Naive thymus-derived CD4-positive, alpha-beta T cell (primary cell): ENCODE measurements around the gene ADCK2. TPM values are rescaled to one million over a fixed set of nuclear protein-coding genes. Genes with fewer than 3 reads are reported as not detected.
A peak's percentile ranks its signal among the peaks of the same experiment; 100 is the strongest.

Experiments
- ATAC-seq: fragments of 150-1000 bp; cut with Tn5 transposase; 2 replicates; pipeline ENCODE4 v1.10.0; 2021; ENCODE audit warnings: mild to moderate bottlenecking, moderate library complexity
- CTCF ChIA-PET: fragments of 350-600 bp; sonication (Branson Sonifier 250); formaldehyde crosslinking; loops from one replicate; lab custom pipeline; 2021; ENCODE audit warnings: antibody characterized with exemption; lab: Charles Lee
- POLR2A ChIA-PET: fragments of 350-600 bp; sonication (Branson Sonifier 250); formaldehyde crosslinking; loops from one replicate; lab custom pipeline; 2021; ENCODE audit warnings: antibody characterized with exemption, inconsistent platforms; lab: Charles Lee
- DNase-seq, 9 donors: peaks; one replicate each; pipeline versions ENCODE4 v3.0.0 to v3.0.0-alpha.2; 2020 to 2022; ENCODE audit warnings: mixed read lengths in 1 of 9
- H3K27ac ChIP-seq: one replicate; pipeline ENCODE4 v1.7.0; 2013; ENCODE audit warnings: mild to moderate bottlenecking, low read depth, low read length, moderate library complexity
- H3K27me3 ChIP-seq, 2 donors: one replicate each; pipeline ENCODE4 v1.7.0; 2013; ENCODE audit warnings: low read length in 2 of 2, mild to moderate bottlenecking in 2 of 2, moderate library complexity in 2 of 2; ENCODE audit not compliant: control insufficient read depth in 2 of 2, insufficient read depth in 2 of 2
- H3K36me3 ChIP-seq, 3 experiments: 1 replicate in 2 of 3; 2 replicates in 1 of 3; pipeline ENCODE4 v1.7.0; 2013; ENCODE audit warnings: low read length in 3 of 3, mild to moderate bottlenecking in 3 of 3, moderate library complexity in 1 of 3; ENCODE audit not compliant: insufficient read depth in 3 of 3, control insufficient read depth in 2 of 3
- H3K4me1 ChIP-seq, 2 donors: one replicate each; pipeline ENCODE4 v1.7.0; 2013; ENCODE audit warnings: low read length in 2 of 2, mild to moderate bottlenecking in 2 of 2, moderate library complexity in 1 of 2; ENCODE audit not compliant: control insufficient read depth in 2 of 2, insufficient read depth in 2 of 2
- H3K4me3 ChIP-seq: 2 replicates; pipeline ENCODE4 v1.7.0; 2013; ENCODE audit warnings: mild to moderate bottlenecking, low read length
- H3K9me3 ChIP-seq, 3 experiments: 1 replicate in 2 of 3; 2 replicates in 1 of 3; pipeline ENCODE4 v1.7.0; 2013; ENCODE audit warnings: low read length in 3 of 3; ENCODE audit not compliant: control insufficient read depth in 2 of 3
- H3K27ac Mint-ChIP-seq, 9 donors: one replicate each; pipeline ENCODE4 v1.8.0; 2020 to 2022; ENCODE audit warnings: mixed read lengths in 9 of 9, mild to moderate bottlenecking in 8 of 9, moderate library complexity in 5 of 9, inconsistent platforms in 2 of 9
- H3K27me3 Mint-ChIP-seq, 5 donors: one replicate each; pipeline ENCODE4 v1.8.0; 2021 to 2022; ENCODE audit warnings: mixed read lengths in 5 of 5, mild to moderate bottlenecking in 1 of 5
- H3K36me3 Mint-ChIP-seq, 5 donors: one replicate each; pipeline ENCODE4 v1.8.0; 2020 to 2022; ENCODE audit warnings: mixed read lengths in 5 of 5, mild to moderate bottlenecking in 3 of 5, inconsistent platforms in 1 of 5
- H3K4me1 Mint-ChIP-seq, 7 donors: one replicate each; pipeline ENCODE4 v1.8.0; 2020 to 2022; ENCODE audit warnings: mixed read lengths in 7 of 7, mild to moderate bottlenecking in 3 of 7, inconsistent platforms in 1 of 7
- H3K4me3 Mint-ChIP-seq, 10 donors: one replicate each; pipeline ENCODE4 v1.8.0; 2020 to 2022; ENCODE audit warnings: mild to moderate bottlenecking in 10 of 10, mixed read lengths in 10 of 10, moderate library complexity in 6 of 10, inconsistent platforms in 2 of 10
- H3K9me3 Mint-ChIP-seq, 11 donors: one replicate each; pipeline ENCODE4 v1.8.0; 2020 to 2022; ENCODE audit warnings: mixed read lengths in 11 of 11, mild to moderate bottlenecking in 4 of 11, inconsistent platforms in 1 of 11, moderate library complexity in 1 of 11
- intact Hi-C, 2 donors: fragments of 100-400 bp; cut with micrococcal nuclease; formaldehyde crosslinking; loops; one replicate each; pipeline ENCODE4 v1.15.1; 2023
- polyA plus RNA-seq, 2 donors: library from polyadenylated mRNA; unstranded; fragments of 300-500 nt; fragmentation: Illumina TruSeq; gene quantifications; one replicate each; pipeline ENCODE4 v1.2.3, GENCODE V29; 2021
- total RNA-seq, 6 experiments: library from RNA in 5 of 6; stranded (reverse) in 5 of 6; gene quantifications; 1 replicate in 5 of 6; 2 replicates in 1 of 6; pipeline ENCODE4 v1.2.3 and lab custom pipeline; 2021 to 2026

ADCK2 gene
- total and polyA plus RNA-seq, 7 experiments from 2014 or later, result 15.2 to 34.2 (median 18.9) TPM

- no peaks in the 10 kb centered on the region for H3K27me3 Mint-ChIP-seq
- H3K27ac Mint-ChIP-seq, result peak within 1 kb of the TSS; percentile 92 to 99 (median 98)
- Histone ChIP-seq H3K27ac (peak within 1 kb of the TSS; percentile 88), H3K27me3 (no peaks in the 10 kb centered on the region), H3K9me3 (no peaks in the 10 kb centered on the region), H3K4me1 (peaks cover 12 to 16% of the 10 kb centered on the region in 2 donors), H3K4me3 (peak within 1 kb of the TSS; percentile 99), H3K36me3 (peaks cover 0 to 12% (median 0%) of the 10 kb centered on the region in 3 experiments)
- CTCF ChIA-PET, result interaction anchor here (0.6 kb wide), 1 partner anchor 318 kb away, joined by 3 read pairs; the partner anchor contains the start of gene MRPS33
- DNase-seq (peak; percentile 72 to 92 (median 90)), ATAC-seq (peak; percentile 92)
- H3K36me3 Mint-ChIP-seq, result peaks cover 0 to 14% (median 4%) of the 10 kb centered on the region in 5 donors
- H3K9me3 Mint-ChIP-seq, result peaks cover 0 to 4% (median 0%) of the 10 kb centered on the region in 11 donors
- intact Hi-C loops, result loop anchor here (1.0 to 10.0 kb wide), 13 partner anchors 24 to 1042 kb away; partner anchors contain the start of genes AGK (in 2 of the 2), BRAF (in 2 of the 2), MKRN1 (in 2 of the 2) and MRPS33 (in 2 of the 2)
- H3K4me3 Mint-ChIP-seq, result peak within 1 kb of the TSS; percentile 87 to 100 (median 98)
- H3K4me1 Mint-ChIP-seq, result peaks cover 18 to 50% (median 40%) of the 10 kb centered on the region in 7 donors
- POLR2A ChIA-PET, result interaction anchor here (0.7 to 3.0 kb wide), 6 partner anchors 23 to 318 kb away, joined by 5 to 26 read pairs (median 6); partner anchors contain the start of genes ADCK2 and MRPS33
Measured at GRCh38 chr7:140696680-140697446, 24.1 kb downstream of the ADCK2 start, which contains the start of gene NDUFB2. Gene NDUFB2, plus strand, starts transcription at chr7:140696708. Its CDS starts 37 bp downstream, at chr7:140696745.

- H3K9me3 Mint-ChIP-seq, result peaks cover 0 to 4% (median 0%) of the 10 kb centered on the region in 11 donors
Measured at GRCh38 chr7:140697447-140698143, 24.9 kb downstream of the ADCK2 start.

GRCh38 chr7:140698477-140698876, 25.7 kb downstream of the ADCK2 start:
- DNase-seq (no peak), ATAC-seq (no peak)
- H3K4me3 Mint-ChIP-seq, result peak overlapping the region; percentile 87 to 100 (median 98)
- H3K27me3 Mint-ChIP-seq, result no peaks in the 10 kb centered on the region
- ChIA-PET CTCF (no interaction called here), POLR2A (interaction anchor here (3.0 to 4.9 kb wide), 2 partner anchors 24 to 25 kb away, joined by 21 to 26 read pairs; partner anchors contain the start of gene ADCK2)
- H3K9me3 Mint-ChIP-seq, result peaks cover 0 to 4% (median 0%) of the 10 kb centered on the region in 11 donors
- peak overlapping the region; percentile 9 to 99 (median 92) for H3K27ac Mint-ChIP-seq
- Histone ChIP-seq H3K9me3 (no peaks in the 10 kb centered on the region), H3K4me3 (no peak overlapping the region), H3K4me1 (peaks cover 12 to 16% of the 10 kb centered on the region in 2 donors), H3K36me3 (peaks cover 0 to 9% (median 0%) of the 10 kb centered on the region in 3 experiments), H3K27me3 (no peaks in the 10 kb centered on the region), H3K27ac (no peak overlapping the region)
- H3K36me3 Mint-ChIP-seq, result peaks cover 0 to 11% (median 4%) of the 10 kb centered on the region in 5 donors
- intact Hi-C loops, result loop anchor here (5.0 to 10.0 kb wide), 5 partner anchors 36 to 856 kb away; partner anchors contain the start of genes AGK (in 2 of the 2), RAB19 (in 1 of the 2) and TMEM178B (in 1 of the 2)
- H3K4me1 Mint-ChIP-seq, result peaks cover 18 to 56% (median 40%) of the 10 kb centered on the region in 7 donors

More at GRCh38 chr7:140697447-140698143, 24.9 kb downstream of the ADCK2 start:
- no peaks in the 10 kb centered on the region for H3K27me3 Mint-ChIP-seq
- CTCF ChIA-PET, result interaction anchor here (0.8 kb wide), 1 partner anchor 317 kb away, joined by 4 read pairs; the partner anchor contains the start of gene MRPS33
- H3K4me1 ChIP-seq, result peaks cover 12 to 16% of the 10 kb centered on the region in 2 donors
- no peak for DNase-seq
- H3K9me3 ChIP-seq, result no peaks in the 10 kb centered on the region
- H3K4me3 ChIP-seq, result peak overlapping the region; percentile 99
- H3K36me3 ChIP-seq, result peaks cover 0 to 9% (median 0%) of the 10 kb centered on the region in 3 experiments
- peaks cover 18 to 51% (median 40%) of the 10 kb centered on the region in 7 donors for H3K4me1 Mint-ChIP-seq
- H3K27me3 ChIP-seq, result no peaks in the 10 kb centered on the region
- intact Hi-C loops, result loop anchor here (1.0 to 10.0 kb wide), 8 partner anchors 26 to 1041 kb away; partner anchors contain the start of genes AGK (in 2 of the 2), RAB19 (in 1 of the 2), SSBP1 (in 1 of the 2) and TMEM178B (in 1 of the 2)
- peak overlapping the region; percentile 87 to 100 (median 98) for H3K4me3 Mint-ChIP-seq
- H3K36me3 Mint-ChIP-seq, result peaks cover 0 to 11% (median 4%) of the 10 kb centered on the region in 5 donors
- peak overlapping the region; percentile 92 to 99 (median 98) for H3K27ac Mint-ChIP-seq
- POLR2A ChIA-PET, result interaction anchor here (0.7 to 4.9 kb wide), 5 partner anchors 24 to 317 kb away, joined by 5 to 26 read pairs (median 6); partner anchors contain the start of genes ADCK2 and MRPS33
- peak overlapping the region; percentile 88 for H3K27ac ChIP-seq
- no peak for ATAC-seq

- Mint-ChIP-seq H3K4me3 (no peak overlapping the region), H3K27ac (peak overlapping the region in 5 of 9 donors; percentile 21 to 84 (median 34)), H3K36me3 (peaks cover 0 to 23% (median 9%) of the 10 kb centered on the region in 5 donors), H3K9me3 (no peaks in the 10 kb centered on the region), H3K4me1 (peaks cover 11 to 41% (median 22%) of the 10 kb centered on the region in 7 donors), H3K27me3 (no peaks in the 10 kb centered on the region)
- ChIA-PET POLR2A (interaction anchor here (0.6 to 4.9 kb wide), 3 partner anchors 20 to 1609 kb away, joined by 3 to 21 read pairs (median 4); no protein-coding TSS in a partner anchor), CTCF (no interaction called here)
- H3K9me3 ChIP-seq, result no peaks in the 10 kb centered on the region
- DNase-seq, result no peak
- no peaks in the 10 kb centered on the region for H3K27me3 ChIP-seq
- H3K27ac ChIP-seq, result no peak overlapping the region
- H3K36me3 ChIP-seq, result peaks cover 0 to 24% (median 0%) of the 10 kb centered on the region in 3 experiments
- intact Hi-C loops, result no loop called here
- H3K4me3 ChIP-seq, result no peak overlapping the region
- no peak for ATAC-seq
- peaks cover 5 to 7% of the 10 kb centered on the region in 2 donors for H3K4me1 ChIP-seq
Measured at GRCh38 chr7:140702774-140703173, 30.0 kb downstream of the ADCK2 start.

GRCh38 chr7:140704205-140704604, 31.5 kb downstream of the ADCK2 start:
- Mint-ChIP-seq H3K4me1 (peaks cover 3 to 30% (median 13%) of the 10 kb centered on the region in 7 donors), H3K27ac (peak overlapping the region in 7 of 9 donors; percentile 1 to 75 (median 63)), H3K4me3 (no peak overlapping the region), H3K27me3 (no peaks in the 10 kb centered on the region), H3K36me3 (peaks cover 0 to 22% (median 5%) of the 10 kb centered on the region in 5 donors), H3K9me3 (no peaks in the 10 kb centered on the region)
- intact Hi-C loops, result no loop called here
- no peak for ATAC-seq
- ChIA-PET CTCF (no interaction called here), POLR2A (no interaction called here)
- no peaks in the 10 kb centered on the region for H3K9me3 ChIP-seq
- H3K4me1 ChIP-seq, result no peaks in the 10 kb centered on the region
- no peaks in the 10 kb centered on the region for H3K27me3 ChIP-seq
- H3K4me3 ChIP-seq, result no peak overlapping the region
- H3K36me3 ChIP-seq, result peaks cover 0 to 24% (median 0%) of the 10 kb centered on the region in 3 experiments
- no peak overlapping the region for H3K27ac ChIP-seq
- DNase-seq, result no peak
